Posterior vena cava (tissue), 2 donors: Measurements from ENCODE around the gene SHC4. TPM values are rescaled to one million over a fixed set of nuclear protein-coding genes. Genes with fewer than 3 reads are reported as not detected.
"Not testable (repeated sequence)": the region's sequence is repeated elsewhere in the genome, so short reads cannot be mapped to it uniquely, and the experiment has no call there.

Experiments used
- DNase-seq: peaks from one replicate; pipeline ENCODE4 v3.0.0-alpha.2; 2020; ENCODE audit warnings: low spot score
- intact Hi-C, 2 donors: fragments of 100-400 bp; cut with DNase I; formaldehyde crosslinking; loops; one replicate each; pipeline versions ENCODE4 v1.14.1 to v1.14.2; 2022 to 2023
- total RNA-seq, 2 donors: library from RNA; stranded (reverse); fragmentation: NEBNext Ultra II Directional; extraction: Animal tissue kit (Norgen Biotek cat#: 25700); gene quantifications; one replicate each; pipeline ENCODE4 v1.2.1, GENCODE V29; 2021
- donor health status: DM: yes; HTN: yes; CAD: no.
- donor health status: DM: yes; HTN: yes; CAD: no.

SHC4 gene
- total RNA-seq, 2 donors from 2014 or later = 6.2 to 9.7 TPM

GRCh38 chr15:48865370-48866079 lies 98.2 kb downstream of the SHC4 start:
- DNase-seq = no peak
- intact Hi-C loops = loop anchor here (10.0 kb wide), 3 partner anchors 99 to 1279 kb away; partner anchors contain the start of genes SHC4 (in 2 of the 2) and COPS2 (in 1 of the 2)

- intact Hi-C loops = loop anchor here (10.0 kb wide), 3 partner anchors 102 to 1282 kb away; partner anchors contain the start of genes SHC4 (in 2 of the 2) and COPS2 (in 1 of the 2)
- DNase-seq = no peak
Observed at GRCh38 chr15:48862705-48863104, 101.0 kb downstream of the SHC4 start.

- intact Hi-C loops = loop anchor here (10.0 kb wide), 3 partner anchors 103 to 1283 kb away; partner anchors contain the start of genes SHC4 (in 2 of the 2) and COPS2 (in 1 of the 2)
- DNase-seq = no peak
Observed at GRCh38 chr15:48861813-48862431, 101.8 kb downstream of the SHC4 start.

GRCh38 chr15:48859426-48859825 lies 104.3 kb downstream of the SHC4 start:
- DNase-seq = no peak
- intact Hi-C loops = no loop called here

- intact Hi-C loops = no loop called here
- no peak for DNase-seq
Observed at GRCh38 chr15:48858401-48858800, 105.3 kb downstream of the SHC4 start.

- intact Hi-C loops = no loop called here
- DNase-seq = no peak
Observed at GRCh38 chr15:48856942-48857341, 106.8 kb downstream of the SHC4 start.

GRCh38 chr15:48855501-48856440 lies 107.9 kb downstream of the SHC4 start:
- DNase-seq = no peak
- intact Hi-C loops = no loop called here

GRCh38 chr15:48854434-48854833 lies 109.3 kb downstream of the SHC4 start:
- DNase-seq, intact Hi-C loops: not testable (repeated sequence)

GRCh38 chr15:48851956-48852355 lies 111.8 kb downstream of the SHC4 start:
- no peak for DNase-seq

GRCh38 chr15:48850648-48851047 lies 113.1 kb downstream of the SHC4 start:
- intact Hi-C loops = no loop called here
- no peak for DNase-seq

More at GRCh38 chr15:48851956-48852355, 111.8 kb downstream of the SHC4 start:
- intact Hi-C loops = no loop called here

- intact Hi-C loops = no loop called here
- DNase-seq = no peak
Observed at GRCh38 chr15:48845123-48845522, 118.6 kb downstream of the SHC4 start.

GRCh38 chr15:48842501-48842900 lies 121.2 kb downstream of the SHC4 start:
- intact Hi-C loops = no loop called here
- no peak for DNase-seq

GRCh38 chr15:48834756-48835155 lies 129.0 kb downstream of the SHC4 start:
- intact Hi-C loops = no loop called here
- no peak for DNase-seq

- intact Hi-C loops = no loop called here
- no peak for DNase-seq
Observed at GRCh38 chr15:48833526-48834239, 130.0 kb downstream of the SHC4 start.

GRCh38 chr15:48832648-48833047 lies 131.1 kb downstream of the SHC4 start:
- DNase-seq = no peak
- intact Hi-C loops = no loop called here

GRCh38 chr15:48828906-48829305 lies 134.8 kb downstream of the SHC4 start:
- DNase-seq = no peak
- intact Hi-C loops = no loop called here

GRCh38 chr15:48828471-48828870 lies 135.2 kb downstream of the SHC4 start:
- no peak for DNase-seq
- intact Hi-C loops = no loop called here

GRCh38 chr15:48825075-48825474 lies 138.6 kb downstream of the SHC4 start:
- DNase-seq = no peak
- intact Hi-C loops = no loop called here

GRCh38 chr15:48823706-48824105 lies 140.0 kb downstream of the SHC4 start:
- intact Hi-C loops = no loop called here
- DNase-seq = no peak
